Progenitor cell of endocrine pancreas (in vitro differentiated cells): Measurements from ENCODE around the gene IRGC. TPM values are rescaled to one million over a fixed set of nuclear protein-coding genes. Genes with fewer than 3 reads are reported as not detected.

Source experiments
- DNase-seq: peaks from one replicate; pipeline ENCODE4 v3.0.0; 2021; ENCODE audit warnings: low spot score; ENCODE audit not compliant: unreplicated experiment
- H3K27ac Mint-ChIP-seq: 2 replicates; pipeline ENCODE4 v1.8.0; 2021; ENCODE audit warnings: mild to moderate bottlenecking, moderate library complexity, mixed read lengths
- H3K27me3 Mint-ChIP-seq: 2 replicates; pipeline ENCODE4 v1.8.0; 2021; ENCODE audit warnings: mixed read lengths
- H3K36me3 Mint-ChIP-seq: 2 replicates; pipeline ENCODE4 v1.8.0; 2022; ENCODE audit warnings: mixed read lengths; ENCODE audit not compliant: insufficient read depth
- H3K4me1 Mint-ChIP-seq: 2 replicates; pipeline ENCODE4 v1.8.0; 2021; ENCODE audit warnings: low read depth, mixed read lengths
- H3K4me3 Mint-ChIP-seq: 2 replicates; pipeline ENCODE4 v1.8.0; 2021; ENCODE audit warnings: low read depth, mild to moderate bottlenecking, moderate library complexity, mixed read lengths
- H3K9me3 Mint-ChIP-seq: 2 replicates; pipeline ENCODE4 v1.8.0; 2021; ENCODE audit warnings: low read depth, mixed read lengths
- total RNA-seq: library from RNA; stranded (reverse); gene quantifications from 2 replicates; pipeline ENCODE4 v1.2.1, GENCODE V29; 2021
- TF ChIP-seq, protein P1 (sequence below): fragments of 200-600 bp; sonication (generic); IDR thresholded peaks from one replicate; pipeline ENCODE4 v1.5.0; 2021; ENCODE audit warnings: antibody characterized with exemption, mild to moderate bottlenecking; ENCODE audit not compliant: unreplicated experiment

The IRGC gene
- total RNA-seq, 1 donor from 2014 or later = not detected

DNA sequence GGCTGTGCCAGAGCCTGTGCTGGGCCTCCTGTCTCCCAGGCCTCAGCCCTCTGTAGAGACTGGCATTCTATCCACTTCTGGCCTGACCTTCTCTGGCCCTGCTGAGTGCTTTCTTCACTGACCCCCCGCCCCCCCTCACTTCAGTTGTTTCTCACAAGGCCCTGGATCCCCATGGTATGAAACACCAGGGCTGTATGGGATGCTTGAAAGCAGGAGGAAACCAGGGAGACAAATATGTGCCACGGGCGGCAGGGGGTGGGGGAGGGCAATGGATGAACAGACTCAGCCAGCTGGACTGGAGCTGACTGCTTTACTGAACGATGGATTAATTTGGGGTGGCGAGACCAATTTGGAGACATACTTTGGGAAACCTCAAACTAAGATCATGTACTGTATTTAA lies 14.0 kb downstream of the IRGC start:
- H3K4me1 Mint-ChIP-seq = no peaks in the 10 kb centered on the region
- H3K27me3 Mint-ChIP-seq = no peaks in the 10 kb centered on the region
- H3K27ac Mint-ChIP-seq = no peak overlapping the region
- no peak for DNase-seq
- peaks cover 16% of the 10 kb centered on the region for H3K36me3 Mint-ChIP-seq
- H3K4me3 Mint-ChIP-seq = no peak overlapping the region
- H3K9me3 Mint-ChIP-seq = no peaks in the 10 kb centered on the region
- TF ChIP-seq, protein P1, sequence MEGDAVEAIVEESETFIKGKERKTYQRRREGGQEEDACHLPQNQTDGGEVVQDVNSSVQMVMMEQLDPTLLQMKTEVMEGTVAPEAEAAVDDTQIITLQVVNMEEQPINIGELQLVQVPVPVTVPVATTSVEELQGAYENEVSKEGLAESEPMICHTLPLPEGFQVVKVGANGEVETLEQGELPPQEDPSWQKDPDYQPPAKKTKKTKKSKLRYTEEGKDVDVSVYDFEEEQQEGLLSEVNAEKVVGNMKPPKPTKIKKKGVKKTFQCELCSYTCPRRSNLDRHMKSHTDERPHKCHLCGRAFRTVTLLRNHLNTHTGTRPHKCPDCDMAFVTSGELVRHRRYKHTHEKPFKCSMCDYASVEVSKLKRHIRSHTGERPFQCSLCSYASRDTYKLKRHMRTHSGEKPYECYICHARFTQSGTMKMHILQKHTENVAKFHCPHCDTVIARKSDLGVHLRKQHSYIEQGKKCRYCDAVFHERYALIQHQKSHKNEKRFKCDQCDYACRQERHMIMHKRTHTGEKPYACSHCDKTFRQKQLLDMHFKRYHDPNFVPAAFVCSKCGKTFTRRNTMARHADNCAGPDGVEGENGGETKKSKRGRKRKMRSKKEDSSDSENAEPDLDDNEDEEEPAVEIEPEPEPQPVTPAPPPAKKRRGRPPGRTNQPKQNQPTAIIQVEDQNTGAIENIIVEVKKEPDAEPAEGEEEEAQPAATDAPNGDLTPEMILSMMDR = no peak

DNA sequence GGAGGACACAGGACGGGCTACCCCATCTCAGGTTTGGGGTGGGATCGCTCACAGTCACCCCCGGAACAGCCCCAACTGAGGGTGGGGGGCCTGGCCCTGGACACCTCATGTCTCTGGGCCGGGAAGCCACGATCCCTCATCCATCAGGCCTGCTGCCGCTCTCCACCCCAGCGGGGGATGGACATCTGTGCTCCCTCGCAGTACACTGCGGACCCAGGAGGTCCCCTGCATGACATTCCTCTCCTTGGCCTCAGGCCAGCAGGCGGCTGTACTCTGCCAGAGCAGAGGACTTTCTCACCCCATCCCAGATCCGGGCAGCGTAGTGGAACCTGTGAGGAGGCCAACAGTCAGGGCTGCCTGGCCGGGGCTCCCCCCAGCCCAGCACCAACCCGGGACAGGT lies 15.5 kb downstream of the IRGC start:
- H3K27ac Mint-ChIP-seq = no peak overlapping the region

DNA sequence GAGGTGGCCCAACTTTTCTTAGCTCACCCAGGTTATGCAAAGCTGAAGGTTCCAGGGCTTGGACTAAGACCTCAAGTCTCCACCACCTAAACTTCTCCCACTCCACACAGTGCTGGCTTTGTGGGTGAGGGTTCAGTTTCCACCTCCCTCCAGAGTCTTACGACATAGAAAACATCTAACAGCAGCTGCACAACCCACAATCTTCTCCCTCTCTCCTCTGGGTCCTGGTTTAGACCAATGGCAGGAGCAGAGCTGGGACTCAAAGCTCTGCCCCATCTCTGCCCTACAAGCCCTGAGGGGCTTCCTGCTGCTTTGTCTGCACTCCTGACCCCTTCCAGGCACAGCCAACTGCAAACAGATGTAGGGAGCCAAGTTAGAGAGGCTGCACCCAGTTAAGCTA lies 16.0 kb downstream of the IRGC start:
- Mint-ChIP-seq H3K27ac (no peak overlapping the region), H3K9me3 (no peaks in the 10 kb centered on the region)
- TF ChIP-seq, protein P1 = no peak

More for the DNA sequence above, 15.5 kb downstream of the IRGC start:
- H3K4me1 Mint-ChIP-seq = no peaks in the 10 kb centered on the region
- DNase-seq = no peak
- H3K9me3 Mint-ChIP-seq = no peaks in the 10 kb centered on the region
- H3K4me3 Mint-ChIP-seq = no peak overlapping the region
- TF ChIP-seq, protein P1 = no peak
- H3K27me3 Mint-ChIP-seq = no peaks in the 10 kb centered on the region
- peaks cover 25% of the 10 kb centered on the region for H3K36me3 Mint-ChIP-seq

DNA sequence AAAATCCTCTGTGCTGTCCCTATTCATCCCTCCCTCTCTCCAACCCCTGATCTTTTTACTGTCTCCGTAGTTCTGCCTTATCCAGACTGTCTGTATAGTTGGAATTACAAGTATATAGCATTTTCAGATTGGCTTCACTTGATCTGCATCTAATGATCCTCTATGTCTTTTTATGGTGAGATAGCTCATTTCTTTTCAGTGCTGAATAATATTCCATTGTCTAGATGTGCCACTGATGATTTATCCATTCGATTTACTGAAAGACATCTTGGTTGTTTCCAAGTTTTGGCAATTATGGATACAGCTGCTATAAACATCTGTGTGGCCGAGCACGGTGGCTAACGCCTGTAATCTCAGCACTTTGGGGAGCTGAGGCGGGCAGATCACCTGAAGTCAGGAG lies 19.1 kb downstream of the IRGC start:
- Mint-ChIP-seq H3K4me3 (no peak overlapping the region), H3K4me1 (no peaks in the 10 kb centered on the region), H3K9me3 (no peaks in the 10 kb centered on the region), H3K27me3 (no peaks in the 10 kb centered on the region), H3K27ac (no peak overlapping the region), H3K36me3 (peaks cover 34% of the 10 kb centered on the region)
- TF ChIP-seq, protein P1 = no peak
- DNase-seq = no peak

More for the DNA sequence above, 16.0 kb downstream of the IRGC start:
- H3K36me3 Mint-ChIP-seq = peaks cover 29% of the 10 kb centered on the region
- no peak for DNase-seq
- no peaks in the 10 kb centered on the region for H3K27me3 Mint-ChIP-seq
- no peak overlapping the region for H3K4me3 Mint-ChIP-seq
- H3K4me1 Mint-ChIP-seq = no peaks in the 10 kb centered on the region

DNA sequence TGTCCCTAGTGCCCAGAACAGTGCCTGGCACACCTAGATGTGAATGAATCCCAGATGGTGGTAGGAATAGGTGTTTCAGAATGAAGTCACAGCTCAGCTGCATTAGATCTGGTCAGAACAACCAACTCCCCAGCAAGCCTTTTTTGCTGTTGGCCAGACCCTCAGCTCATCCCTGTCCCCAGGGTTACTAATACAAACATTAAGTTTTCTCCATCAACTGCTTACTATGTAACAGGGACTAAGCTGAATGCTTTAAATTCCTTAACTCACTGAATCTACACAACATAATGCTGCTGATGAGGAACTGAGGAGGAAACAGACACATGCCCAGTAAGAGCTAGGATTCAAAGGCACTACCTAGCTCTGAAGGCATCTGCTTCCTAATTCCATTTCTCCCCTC lies 20.1 kb downstream of the IRGC start:
- Mint-ChIP-seq H3K4me3 (no peak overlapping the region), H3K9me3 (no peaks in the 10 kb centered on the region), H3K36me3 (peaks cover 33% of the 10 kb centered on the region), H3K27ac (no peak overlapping the region), H3K4me1 (no peaks in the 10 kb centered on the region), H3K27me3 (no peaks in the 10 kb centered on the region)
- TF ChIP-seq, protein P1 = no peak
- DNase-seq = no peak
